Stimulated activated CD4-positive, alpha-beta T cell treated with anti-CD3 and anti-CD28 coated beads, Interleukin-2, amount 100 ng/mL, for 24 hours (primary cell): ENCODE results near the gene CD37.
"Not testable (repeated sequence)": the region's sequence is repeated elsewhere in the genome, so short reads cannot be mapped to it uniquely, and the experiment has no call there.

Experiments used
- DNase-seq, 2 donors: peaks; one replicate each; pipeline ENCODE4 v3.0.0-alpha.2; 2020

The CD37 gene, protein sequence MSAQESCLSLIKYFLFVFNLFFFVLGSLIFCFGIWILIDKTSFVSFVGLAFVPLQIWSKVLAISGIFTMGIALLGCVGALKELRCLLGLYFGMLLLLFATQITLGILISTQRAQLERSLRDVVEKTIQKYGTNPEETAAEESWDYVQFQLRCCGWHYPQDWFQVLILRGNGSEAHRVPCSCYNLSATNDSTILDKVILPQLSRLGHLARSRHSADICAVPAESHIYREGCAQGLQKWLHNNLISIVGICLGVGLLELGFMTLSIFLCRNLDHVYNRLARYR

DNA sequence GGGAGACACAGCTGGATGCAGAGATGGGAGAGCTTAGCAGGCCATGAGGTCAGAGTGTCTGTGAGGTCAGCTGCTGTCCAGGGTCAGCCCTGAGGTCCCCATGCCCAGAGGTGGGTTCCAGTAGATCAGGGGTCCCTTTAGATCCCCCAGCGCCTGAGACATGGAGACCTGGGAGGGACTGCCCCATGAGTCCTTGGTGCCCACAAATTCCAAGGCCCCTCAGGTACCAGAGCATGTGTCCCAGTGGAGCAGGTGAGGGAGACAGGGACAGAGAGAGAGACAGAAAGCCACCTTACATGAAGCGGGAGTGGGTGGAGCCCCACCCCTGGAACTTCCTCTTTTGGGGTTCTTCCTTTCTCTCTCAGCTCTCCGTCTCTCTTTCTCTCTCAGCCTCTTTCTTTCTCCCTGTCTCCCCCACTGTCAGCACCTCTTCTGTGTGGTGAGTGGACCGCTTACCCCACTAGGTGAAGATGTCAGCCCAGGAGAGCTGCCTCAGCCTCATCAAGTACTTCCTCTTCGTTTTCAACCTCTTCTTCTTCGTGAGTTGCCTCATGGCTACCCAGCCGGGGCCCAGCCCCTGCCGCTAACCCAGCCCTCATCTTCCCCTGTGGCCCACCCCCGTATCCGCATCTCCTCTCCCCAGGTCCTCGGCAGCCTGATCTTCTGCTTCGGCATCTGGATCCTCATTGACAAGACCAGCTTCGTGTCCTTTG, at the start of gene CD37:
TSS of gene CD37 (plus strand) at position 336 of the 713 bp plus-strand sequence. CDS start at position 471, 135 bp downstream.
- peak; percentile 55 to 61 for DNase-seq

DNA sequence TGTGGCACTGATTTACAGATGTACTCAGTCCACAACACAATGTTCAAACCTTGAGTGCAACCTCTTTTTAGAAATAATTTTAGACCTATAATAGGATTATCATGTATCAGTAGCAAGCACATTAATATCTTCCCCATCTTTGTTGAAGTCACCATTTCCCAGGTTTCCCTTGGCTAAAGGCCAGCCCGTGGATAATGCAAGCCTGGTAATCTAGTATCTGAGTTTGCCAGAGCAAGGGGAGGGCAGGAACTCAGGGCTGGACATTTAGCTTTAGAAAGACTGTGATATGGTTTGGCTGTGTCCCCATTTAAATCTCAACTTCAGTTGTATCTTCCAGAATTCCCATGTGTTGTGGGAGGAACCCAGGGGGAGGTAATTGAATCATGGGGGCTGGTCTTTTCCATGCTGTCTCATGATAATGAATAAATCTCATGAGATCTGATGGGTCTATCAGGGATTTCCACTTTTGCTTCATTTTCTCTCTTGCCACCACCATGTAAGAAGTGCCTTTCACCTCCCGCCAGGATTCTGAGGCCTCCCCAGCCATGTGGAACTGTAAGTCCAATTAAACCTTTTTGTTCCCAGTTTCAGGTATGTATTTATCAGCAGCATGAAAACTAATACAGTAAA, 48.0 kb upstream of the CD37 start:
- DNase-seq, result no peak

DNA sequence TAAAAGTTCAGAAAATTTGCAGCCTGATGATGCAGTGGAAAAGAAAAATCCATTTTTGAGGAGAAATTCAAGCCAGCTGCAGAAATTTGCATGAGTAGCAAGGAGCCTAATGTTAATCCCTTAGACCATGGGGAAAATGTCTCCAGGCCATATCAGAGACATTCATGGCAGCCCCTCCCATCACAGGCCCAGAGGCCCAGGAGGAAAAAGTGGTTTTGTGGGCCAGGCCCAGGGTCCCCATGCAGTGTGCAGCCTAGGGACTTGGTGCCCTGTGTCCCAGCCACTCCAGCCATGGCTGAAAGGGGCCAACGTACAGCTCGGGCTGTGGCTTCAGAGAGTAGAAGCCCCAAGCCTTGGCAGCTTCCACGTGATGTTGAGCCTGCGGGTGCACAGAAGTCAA, 47.0 kb upstream of the CD37 start:
- DNase-seq, result not testable (repeated sequence)

DNA sequence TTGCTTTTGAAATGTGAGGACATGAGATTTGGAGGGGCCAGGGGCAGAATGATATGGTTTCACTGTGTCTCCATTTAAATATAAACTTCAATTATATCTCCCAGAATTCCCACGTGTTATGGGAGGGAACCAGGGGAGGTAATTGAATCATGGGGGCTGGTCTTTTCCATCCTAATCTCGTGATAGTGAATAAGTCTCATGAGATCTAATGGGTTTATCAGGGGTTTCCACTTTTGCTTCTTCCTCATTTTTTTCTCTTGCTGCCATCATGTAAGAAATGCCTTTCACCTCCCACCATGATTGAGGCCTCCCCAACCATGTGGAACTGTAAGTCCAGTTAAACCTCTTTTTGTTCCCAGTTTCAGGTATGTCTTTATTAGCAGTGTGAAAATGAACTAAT, 45.9 kb upstream of the CD37 start:
- DNase-seq, result not testable (repeated sequence)

DNA sequence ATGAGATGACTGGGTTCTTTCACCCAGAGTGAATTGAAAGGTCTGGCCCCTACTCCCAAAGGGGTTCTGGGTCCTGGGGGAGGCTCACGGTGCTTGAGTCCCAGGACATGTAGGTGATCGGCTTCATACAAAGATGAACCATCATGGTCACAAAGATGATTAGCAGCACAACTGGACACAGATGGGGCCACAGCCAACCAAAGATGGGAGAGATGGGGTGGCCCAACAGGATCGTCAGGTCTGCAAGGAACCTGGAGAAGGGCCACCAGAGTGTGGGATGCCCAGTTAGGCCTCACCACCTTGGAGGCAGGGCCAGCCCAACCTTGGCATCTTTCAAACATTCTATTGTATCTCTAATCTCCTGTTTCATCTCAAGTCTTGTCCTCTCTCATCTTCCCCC, 44.7 kb upstream of the CD37 start:
- no peak for DNase-seq

DNA sequence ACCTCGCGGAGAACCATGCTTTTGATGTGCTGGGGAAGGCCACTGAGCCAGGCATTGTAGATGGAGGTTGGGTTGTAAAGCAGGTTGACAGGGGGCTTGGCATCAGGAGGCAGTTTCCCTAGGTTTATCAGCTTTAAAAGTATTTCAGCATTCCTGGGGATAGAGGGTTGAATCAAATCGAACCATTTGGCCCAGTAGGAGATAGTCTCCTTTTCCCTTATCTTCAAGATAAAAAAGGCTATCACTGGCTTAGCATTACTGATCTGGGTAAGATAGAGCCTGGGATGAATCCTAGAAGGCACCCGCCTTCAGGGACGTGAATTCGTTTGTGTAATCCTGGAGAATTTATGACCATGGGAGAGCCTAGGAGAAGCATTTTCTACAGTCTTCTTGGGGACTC, 40.8 kb upstream of the CD37 start:
- no peak for DNase-seq

DNA sequence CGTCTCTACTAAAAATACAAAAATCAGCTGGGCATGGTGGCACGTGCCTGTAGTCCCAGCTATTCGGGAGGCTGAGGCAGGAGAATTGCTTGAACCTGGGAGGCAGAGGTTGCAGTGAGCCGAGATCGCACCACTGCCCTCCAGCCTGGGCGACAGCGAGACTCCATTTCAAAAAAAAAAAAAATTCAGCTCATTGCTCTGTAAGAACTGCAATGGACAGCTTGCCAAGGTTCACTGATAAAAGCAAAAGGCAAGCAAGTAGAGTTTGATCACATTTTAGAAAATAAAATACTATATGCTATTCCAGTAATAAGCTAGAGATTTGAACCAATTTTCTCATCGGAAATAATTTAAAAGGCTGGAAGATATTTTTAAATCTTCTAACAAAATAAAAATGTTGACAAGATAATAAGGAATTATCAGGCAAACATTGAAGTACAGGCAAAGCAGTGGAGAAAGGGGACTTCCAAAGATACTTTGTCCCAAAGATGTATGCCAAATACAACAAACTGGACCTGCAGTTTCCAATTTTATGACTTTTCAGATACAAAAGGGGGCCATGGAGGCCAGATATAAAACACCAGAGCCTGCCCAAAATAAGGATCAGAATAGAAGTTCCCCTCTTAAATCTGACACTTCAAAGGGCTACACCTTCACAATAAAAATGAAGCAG, 39.9 kb upstream of the CD37 start:
- no peak for DNase-seq

DNA sequence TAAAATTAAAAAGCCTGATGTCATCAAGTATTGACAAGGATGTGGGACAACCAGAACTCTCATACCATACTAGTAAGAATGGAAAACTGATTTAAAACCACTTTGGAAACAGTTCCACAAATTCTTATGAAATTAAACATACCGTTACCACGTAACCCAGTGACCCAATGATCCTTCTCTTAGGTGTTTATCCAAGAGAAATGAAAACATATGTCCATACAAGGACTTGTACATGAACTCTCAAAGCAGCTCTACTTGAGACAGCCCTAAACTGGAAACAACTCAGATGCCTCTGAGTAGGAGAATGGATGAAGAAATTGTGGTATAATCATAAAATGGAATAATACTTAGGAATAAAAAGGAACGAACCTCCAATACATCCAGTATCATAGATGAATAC, 37.8 kb upstream of the CD37 start:
- no peak for DNase-seq

DNA sequence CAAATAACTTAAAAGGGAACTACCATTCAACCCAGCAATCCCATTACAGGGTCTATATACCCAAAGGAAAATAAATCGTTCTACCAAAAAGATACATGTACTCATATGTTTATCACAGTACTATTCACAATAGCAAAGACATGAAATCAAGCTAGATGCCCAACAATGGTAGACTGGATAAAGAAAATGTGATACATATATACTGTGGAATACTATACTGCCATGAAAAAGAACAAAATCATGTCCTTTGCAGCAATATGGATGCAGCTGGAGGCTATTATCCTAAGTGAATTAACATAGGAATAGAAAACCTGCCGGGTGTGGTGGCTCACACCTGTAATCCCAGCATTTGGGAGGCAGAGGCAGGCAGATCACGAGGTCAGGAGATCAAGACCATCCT, 36.6 kb upstream of the CD37 start:
- DNase-seq, result not testable (repeated sequence)

DNA sequence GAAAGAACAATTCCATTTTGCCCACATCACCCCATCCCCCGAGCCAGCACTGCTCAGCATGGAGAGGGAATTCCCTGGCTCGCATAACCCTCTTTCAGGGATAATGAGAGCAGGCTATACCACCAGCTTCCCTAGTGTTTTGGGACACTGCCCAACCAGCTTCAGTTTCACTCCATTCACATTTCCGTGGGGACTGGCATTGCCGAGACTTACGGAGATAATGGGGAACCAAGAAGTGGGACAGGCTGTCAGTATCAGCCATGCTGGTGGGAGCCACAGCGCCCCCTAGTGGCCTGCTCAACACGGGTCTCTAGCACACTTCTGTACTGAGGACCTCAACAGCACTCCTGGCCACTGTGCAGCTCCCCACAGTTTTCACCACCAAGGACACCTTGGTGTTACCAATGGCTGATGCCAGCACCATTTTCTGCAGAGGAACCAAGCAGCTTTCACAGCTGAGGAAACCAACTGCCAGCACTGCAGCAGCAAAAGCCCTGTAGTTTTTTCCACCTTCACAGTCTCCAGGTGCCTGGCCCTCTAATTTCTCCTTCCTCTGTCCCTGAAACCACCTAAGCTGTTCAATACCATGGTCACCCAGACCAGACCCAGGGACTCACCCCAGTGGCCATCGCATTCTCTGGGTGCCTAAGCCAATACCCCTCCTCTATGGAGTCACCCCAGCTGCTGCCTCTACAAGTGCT, 33.9 kb upstream of the CD37 start:
- peak; percentile 87 to 91 for DNase-seq

DNA sequence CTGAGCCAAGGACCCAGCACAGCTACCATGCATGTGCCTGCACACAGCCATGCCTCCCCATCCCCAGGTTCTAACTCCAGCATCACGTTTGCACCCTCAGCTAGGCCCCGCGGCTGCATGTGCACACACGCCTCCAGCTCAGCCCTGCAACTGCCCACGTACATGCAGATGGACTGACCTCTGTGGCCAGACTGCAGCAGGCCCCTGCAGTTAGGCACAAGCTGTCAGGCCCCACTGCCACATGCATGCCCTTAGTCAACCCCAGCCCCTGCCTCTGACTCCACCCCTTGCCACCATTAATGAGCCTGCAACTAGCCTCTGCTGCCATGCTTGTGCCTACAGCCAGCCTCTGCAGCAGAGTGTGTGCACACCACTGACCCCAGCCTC, 33.3 kb upstream of the CD37 start:
- no peak for DNase-seq

DNA sequence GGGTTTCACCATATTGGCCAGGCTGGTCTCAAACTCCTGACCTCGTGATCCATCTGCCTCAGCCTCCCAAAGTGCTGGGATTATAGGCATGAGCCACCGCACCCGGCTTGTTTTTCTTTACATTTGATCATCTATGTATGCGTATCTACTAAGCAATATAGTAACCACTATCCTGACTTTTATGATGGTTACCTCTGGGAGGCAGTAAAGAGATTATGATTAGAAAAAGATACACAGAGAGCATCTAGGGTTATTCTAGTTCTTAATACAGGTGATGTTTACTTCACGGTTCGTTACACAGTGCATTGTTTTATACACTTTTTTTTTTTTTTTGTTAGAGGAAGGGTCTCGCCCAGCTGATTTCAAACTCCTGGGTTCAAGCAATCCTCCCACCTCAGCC, 28.5 kb upstream of the CD37 start:
- not testable (repeated sequence) for DNase-seq

DNA sequence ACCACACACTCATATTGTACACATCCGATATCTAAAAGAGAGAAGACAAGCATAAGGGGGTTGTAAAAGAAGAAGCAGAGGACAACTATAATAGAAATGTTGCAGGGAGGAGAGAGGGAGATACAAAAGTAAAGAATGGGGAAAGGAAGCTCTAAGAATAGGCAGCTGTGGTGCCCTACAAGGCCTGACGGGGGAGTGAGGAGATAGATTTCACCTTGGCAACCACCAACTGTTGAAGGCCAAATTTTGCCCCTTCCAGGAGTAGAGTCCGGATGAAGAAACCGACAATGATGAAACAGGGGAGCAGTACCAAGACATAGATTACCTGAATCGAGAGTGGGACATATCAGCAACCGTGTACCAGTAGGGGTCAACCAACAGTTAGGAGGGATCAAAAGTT, 26.1 kb upstream of the CD37 start:
- no peak for DNase-seq

DNA sequence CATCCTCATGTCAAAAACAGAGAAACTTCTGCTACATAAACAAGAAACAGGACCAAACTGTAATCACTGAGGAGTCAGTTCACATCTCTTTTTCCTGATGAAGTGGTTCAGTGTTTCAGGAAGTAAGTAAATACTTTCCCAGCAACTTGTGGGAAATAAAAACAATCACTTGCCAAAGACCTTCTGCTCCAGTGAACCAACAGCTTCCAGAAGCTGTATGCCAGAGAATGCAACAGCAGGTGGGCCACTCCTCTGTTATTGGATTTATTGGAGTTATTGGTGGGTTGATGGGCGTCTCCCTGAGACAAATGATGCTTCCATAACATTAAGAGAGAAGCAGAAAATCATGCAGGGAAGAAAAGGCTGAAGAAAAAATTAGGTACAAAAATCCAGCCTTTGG, 20.1 kb upstream of the CD37 start:
- DNase-seq, result no peak

DNA sequence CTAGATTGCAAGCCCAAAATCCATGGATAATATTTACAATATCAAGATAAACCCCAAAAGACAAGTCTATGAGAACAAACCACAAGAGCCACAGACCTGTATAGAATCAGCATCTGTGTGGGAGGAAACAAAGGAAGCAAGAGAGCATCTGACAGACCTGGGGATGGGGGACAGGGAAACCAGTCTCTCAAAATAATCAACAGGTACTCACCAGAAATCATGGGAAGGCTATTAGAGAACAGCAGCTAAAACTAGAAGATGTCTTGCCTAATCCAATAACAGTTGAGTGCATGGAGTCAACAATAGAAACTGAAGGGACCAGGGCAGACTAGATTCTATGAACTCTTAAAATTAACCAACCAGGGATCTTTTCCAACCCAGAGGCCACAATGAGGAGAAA, 18.9 kb upstream of the CD37 start:
- no peak for DNase-seq

DNA sequence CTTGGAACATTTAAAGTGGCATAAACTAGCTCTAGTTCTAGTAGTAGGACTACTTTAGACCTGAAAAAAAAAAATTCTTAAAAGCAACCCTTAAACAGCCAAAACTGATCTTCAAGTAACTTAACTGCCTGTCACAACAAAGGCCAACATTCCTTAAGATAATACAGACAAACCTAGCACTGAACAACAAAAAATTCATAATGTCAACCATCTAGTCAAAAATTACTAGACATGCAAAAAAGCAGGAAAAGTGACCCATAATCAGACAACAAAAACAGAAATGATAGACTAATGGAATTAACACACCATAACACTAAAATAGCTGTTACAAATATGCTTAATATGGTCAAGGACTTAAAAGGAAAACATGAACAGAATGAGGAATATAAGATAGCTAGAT, 16.9 kb upstream of the CD37 start:
- no peak for DNase-seq

DNA sequence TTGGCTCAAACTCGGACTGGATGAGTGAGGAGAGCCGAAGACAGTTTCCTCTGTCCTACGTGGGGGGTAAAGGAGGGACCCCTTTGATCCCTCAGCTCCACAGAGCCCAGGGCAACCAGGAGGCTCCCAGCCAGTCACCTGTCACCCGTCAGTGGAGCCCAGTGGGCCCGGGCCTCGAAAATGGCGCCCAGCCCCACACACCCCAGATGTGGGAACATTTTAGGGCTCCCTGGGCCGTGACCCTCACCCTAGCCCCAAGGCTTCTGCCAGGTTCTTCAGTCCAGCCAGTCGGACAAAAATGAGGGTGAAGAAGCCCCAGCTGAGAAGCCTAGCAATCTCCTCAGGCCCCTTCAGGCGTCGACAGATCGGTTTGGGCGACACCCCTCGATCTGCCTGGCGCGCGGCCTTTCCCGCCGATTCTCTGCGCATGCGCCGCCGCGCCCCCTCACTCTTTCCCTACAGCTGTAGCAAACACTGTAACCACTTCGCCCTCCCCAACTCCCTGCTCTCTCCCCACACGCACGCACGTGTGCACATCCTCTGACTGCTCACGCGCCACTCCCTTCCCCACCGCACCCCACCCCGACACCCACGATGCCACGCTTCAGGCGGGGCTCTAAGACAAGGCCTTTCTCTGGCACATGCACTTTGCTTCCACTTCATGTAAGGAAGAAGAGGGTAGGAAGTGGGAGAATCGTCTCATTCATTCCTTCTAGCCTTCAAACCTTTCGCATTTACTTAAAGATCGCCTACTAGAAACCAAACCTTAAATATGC, 10.2 kb upstream of the CD37 start, which contains the start of gene SLC6A16:
TSS of gene SLC6A16 (minus strand) at position 391 of the 776 bp plus-strand sequence. CDS start 13,844 bp downstream, outside the sequence.
- DNase-seq, result no peak

DNA sequence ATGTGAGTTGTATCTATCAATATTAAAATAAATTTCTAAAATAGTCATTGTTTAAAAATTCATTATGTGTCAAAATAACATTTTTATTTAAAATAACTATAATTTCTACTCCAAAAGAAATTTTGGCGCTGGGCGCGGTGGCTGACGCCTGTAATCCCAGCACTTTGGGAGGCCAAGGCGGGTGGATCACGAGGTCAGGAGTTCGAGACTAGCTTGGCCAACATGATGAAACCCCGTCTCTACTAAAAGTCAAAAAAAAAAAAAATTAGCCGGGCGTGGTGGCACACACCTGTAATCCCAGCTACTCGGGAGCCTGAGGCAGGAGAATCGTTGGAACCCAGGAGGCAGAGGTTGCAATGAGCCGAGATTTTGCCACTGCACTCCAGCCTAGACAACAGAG, 9.4 kb upstream of the CD37 start:
- not testable (repeated sequence) for DNase-seq

DNA sequence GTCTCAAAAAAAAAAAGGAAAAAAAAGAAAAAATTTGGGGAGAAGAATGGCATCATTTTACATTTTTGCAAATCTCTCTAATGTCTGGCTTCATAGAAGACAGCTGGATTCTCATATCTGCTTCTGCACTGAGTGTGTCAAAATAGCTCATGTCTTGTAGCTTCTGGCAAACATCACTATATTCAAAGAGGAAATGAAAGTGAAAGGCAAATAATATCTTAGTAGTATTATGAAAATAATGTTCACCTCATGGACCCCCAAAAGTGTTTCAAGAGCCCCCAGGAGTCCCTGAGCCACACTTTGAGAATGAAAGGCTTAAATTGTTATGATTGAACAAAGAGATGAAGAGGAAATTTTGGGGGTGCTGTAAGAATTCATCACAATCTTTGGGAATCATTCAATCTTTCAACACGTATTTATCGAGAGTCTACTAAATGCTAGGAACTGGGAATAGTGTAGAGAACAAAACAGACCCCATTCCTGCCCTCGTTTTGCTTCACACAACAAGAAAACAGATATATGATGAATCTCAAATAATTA, 9.0 kb upstream of the CD37 start:
- no peak for DNase-seq

DNA sequence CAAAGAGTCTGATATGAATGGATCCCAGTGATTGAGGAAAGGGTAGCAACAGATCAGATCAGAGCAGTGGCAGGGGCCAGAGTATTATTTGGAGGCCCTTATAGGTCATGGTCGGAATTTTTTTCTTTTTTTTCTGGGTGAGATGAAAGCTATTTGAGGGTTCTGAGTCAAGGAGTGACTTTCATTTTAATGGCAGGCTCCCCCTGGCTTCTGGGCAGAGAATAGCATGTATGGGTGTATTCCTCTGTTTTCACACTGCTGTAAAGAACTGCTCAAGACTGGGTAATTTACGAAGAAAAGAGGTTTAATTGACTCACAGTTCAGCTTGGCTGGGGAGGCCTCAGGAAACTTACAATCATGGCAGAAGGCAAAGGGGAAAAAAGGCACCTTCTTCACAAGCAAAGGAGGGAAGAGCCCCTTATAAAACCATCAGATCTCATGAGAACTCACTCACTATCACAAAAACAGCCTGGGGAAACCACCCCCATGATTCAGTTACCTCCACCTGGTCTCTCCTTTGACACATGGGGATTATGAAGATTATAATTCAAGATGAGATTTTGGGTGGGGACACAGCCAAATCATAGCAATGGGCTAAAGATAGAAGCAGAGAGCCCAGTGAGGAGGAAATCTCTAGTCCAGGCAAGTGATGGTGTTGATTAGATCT, 7.2 kb upstream of the CD37 start:
- DNase-seq, result peak; percentile 53 to 61

DNA sequence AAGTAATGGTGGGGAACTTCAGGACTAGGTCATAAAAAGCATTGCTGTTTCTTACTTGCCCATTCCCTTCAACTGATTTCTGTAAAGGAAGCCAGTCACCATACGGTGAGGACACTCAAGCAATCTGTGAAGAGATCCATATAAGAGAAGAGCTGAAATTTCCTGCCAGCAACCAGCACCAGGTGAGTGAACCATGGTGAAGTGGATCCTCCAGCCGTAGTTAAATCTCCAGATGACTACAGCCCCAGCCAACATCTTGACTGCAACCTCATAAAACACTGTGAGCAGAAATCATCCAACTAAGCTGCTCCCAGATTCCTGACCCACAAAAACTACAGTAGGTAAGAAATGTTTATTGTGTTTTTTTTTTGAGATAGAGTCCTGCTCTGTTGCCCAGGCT, 6.5 kb upstream of the CD37 start:
- DNase-seq, result no peak
